GM06990 (cell line): ENCODE measurements around the gene RNASE13.

Experiments
- DNase-seq: peaks from one replicate; pipeline ENCODE4 v3.0.0-alpha.2; 2011; ENCODE audit not compliant: insufficient read length; ENCODE audit errors: extremely low read depth
- H3K27me3 ChIP-seq: replicated peaks from 2 replicates; pipeline ENCODE4 v1.6.0; 2011; ENCODE audit warnings: low read length; ENCODE audit not compliant: control insufficient read depth, insufficient read depth
- H3K36me3 ChIP-seq: 2 replicates; pipeline ENCODE4 v1.5.1; 2011; ENCODE audit warnings: low read length; ENCODE audit not compliant: control insufficient read depth, insufficient read depth
- H3K4me3 ChIP-seq: replicated peaks from 2 replicates; pipeline ENCODE4 v1.5.1; 2011; ENCODE audit warnings: low read depth, mild to moderate bottlenecking, control low read depth, low read length
- TF ChIP-seq, protein P1 (sequence below): IDR thresholded peaks from 2 replicates; pipeline ENCODE4 v1.5.1; 2011; ENCODE audit warnings: low read length, control low read depth, mild to moderate bottlenecking, inconsistent platforms; ENCODE audit not compliant: insufficient read depth, poor library complexity, severe bottlenecking

RNASE13 gene

DNA sequence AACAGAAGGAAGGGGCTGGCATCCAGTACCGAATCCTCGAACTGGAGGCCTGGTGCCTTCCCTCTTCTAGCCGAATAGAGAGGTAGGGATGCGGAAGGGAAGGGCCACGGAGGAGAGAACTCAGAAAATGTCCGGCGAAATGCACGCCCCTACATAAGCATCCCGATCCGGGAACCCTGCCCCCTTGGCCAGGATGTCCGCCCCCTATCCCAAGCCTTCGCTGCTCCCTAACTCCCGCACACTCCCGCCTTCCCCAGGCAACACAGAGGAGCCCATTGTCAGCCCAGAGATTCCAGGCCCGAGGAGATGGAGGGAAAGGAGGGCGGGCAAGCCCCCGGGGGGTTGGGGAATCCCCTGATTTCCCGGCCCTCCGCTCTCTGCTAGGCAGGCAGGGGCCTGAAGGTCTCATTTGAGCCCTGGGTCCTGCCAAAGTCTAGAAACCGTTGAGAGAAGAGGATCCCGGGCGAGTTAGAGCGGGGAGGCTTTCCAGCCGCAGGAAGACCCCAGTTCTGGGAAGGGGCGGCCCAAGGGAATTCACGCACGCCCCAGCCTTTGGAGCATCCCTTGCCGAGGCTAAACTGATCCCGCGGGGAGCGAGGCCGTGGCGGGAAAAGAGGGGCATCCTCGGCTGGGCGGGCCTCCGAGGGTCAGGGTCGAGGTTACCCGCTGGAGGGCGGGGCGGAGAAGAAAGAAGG lies 34.9 kb upstream of the RNASE13 start:
- TF ChIP-seq, protein P1, sequence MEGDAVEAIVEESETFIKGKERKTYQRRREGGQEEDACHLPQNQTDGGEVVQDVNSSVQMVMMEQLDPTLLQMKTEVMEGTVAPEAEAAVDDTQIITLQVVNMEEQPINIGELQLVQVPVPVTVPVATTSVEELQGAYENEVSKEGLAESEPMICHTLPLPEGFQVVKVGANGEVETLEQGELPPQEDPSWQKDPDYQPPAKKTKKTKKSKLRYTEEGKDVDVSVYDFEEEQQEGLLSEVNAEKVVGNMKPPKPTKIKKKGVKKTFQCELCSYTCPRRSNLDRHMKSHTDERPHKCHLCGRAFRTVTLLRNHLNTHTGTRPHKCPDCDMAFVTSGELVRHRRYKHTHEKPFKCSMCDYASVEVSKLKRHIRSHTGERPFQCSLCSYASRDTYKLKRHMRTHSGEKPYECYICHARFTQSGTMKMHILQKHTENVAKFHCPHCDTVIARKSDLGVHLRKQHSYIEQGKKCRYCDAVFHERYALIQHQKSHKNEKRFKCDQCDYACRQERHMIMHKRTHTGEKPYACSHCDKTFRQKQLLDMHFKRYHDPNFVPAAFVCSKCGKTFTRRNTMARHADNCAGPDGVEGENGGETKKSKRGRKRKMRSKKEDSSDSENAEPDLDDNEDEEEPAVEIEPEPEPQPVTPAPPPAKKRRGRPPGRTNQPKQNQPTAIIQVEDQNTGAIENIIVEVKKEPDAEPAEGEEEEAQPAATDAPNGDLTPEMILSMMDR = peak; percentile 6
- peaks cover 5% of the 10 kb centered on the region for H3K27me3 ChIP-seq
- H3K36me3 ChIP-seq = no peaks in the 10 kb centered on the region
- peak overlapping the region; percentile 27; the same call in 1 of the 2 replicates for H3K4me3 ChIP-seq
- DNase-seq = no peak

DNA sequence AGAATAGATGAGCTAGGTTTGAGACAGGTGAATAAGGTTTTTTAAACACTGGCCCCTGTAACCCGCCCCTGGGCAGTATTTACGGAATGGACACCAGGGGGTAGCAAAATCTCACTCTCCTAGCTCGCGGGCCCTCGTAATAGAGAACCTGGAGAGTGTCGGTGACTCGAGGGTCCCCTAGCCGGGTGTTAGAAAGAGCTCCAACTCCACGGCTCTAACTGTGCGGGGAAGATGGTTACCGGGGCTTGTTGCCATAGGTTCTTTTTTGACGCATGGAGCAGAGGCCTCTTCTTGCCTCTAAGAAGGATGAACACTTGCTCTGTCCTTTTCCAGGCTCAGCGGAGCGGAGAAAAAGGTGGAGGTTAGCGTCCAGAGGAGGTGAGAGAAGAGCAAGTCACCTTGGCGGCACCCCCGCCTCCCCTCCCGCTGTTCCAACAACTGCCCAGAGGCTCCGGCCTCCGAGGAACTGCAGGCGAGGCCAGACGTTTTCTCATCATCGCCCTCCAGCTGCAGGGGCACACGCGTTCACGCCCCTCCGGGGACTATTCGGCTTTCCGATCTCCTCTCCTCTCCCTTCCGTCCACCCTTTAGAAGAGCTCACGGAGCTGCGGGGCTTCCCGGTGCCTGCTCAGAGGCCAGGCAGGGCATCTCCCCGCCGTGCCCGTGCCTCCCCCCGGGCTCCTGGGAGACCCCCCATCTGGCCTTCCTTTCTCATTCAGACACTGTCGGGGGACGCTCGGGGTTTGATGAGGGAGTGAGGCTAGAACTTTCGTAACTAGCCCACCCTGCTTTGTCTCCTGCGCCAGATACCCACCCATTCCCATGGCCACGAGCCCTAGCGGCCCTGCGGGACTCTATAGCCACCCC lies 34.1 kb upstream of the RNASE13 start:
- no peak overlapping the region for H3K4me3 ChIP-seq
- no peak for DNase-seq
- peaks cover 5% of the 10 kb centered on the region for H3K27me3 ChIP-seq
- TF ChIP-seq, protein P1 = peak; percentile 58
- H3K36me3 ChIP-seq = no peaks in the 10 kb centered on the region

DNA sequence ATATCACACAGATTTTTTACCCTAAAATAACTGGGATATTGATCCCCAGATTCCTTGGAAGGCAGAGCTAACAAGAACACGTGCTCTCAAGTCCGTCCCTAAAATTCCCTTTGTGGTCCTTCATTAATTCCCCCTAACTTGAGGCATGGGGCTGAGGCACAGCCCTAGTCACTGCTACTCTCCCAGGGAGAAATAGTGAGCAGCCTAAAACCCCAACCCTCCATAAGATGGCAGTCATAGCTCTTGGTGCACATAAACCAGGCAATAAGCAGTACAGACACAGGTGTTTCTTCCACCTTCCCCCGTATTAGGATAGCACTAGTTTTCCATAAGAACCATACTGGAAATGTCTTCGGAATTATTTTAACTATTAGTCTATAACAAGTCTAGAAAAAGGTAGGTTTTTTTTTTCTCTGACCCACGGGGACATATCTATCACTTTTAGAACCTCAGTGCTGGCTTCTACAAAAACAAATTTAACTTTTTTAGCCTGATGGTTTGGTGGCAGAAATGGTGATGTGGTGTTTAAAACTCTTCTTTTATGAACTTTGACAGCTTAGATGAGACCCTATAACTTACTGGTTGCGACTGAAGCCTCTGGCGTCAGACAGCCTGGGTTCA lies 32.4 kb upstream of the RNASE13 start:
- TF ChIP-seq, protein P1 = peak; percentile 41
- H3K4me3 ChIP-seq = no peak overlapping the region
- no peak for DNase-seq
- no peaks in the 10 kb centered on the region for H3K36me3 ChIP-seq
- H3K27me3 ChIP-seq = peaks cover 3% of the 10 kb centered on the region

DNA sequence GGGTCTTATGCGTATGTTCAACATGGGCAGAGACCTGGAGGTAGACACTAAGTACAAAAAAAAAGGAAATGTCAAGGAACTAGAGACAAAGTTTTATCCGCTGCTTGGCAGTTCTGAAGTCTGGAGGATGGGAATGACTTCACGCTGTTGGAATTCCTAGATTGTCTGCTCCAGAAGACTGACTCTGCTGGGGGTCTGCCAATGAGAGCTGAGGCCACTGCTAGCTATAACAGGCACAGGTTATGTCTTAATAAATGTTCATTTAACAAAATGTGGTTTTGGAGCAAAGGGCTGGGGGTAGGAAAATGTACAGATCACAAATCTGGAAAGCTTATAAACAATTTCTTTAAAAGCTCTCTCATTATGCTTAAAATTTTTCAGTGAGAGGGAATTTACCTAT lies 28.9 kb upstream of the RNASE13 start:
- DNase-seq = no peak
- TF ChIP-seq, protein P1 = no peak
- H3K4me3 ChIP-seq = no peak overlapping the region
- no peaks in the 10 kb centered on the region; the same call in 1 of the 2 replicates for H3K27me3 ChIP-seq
- no peaks in the 10 kb centered on the region for H3K36me3 ChIP-seq

DNA sequence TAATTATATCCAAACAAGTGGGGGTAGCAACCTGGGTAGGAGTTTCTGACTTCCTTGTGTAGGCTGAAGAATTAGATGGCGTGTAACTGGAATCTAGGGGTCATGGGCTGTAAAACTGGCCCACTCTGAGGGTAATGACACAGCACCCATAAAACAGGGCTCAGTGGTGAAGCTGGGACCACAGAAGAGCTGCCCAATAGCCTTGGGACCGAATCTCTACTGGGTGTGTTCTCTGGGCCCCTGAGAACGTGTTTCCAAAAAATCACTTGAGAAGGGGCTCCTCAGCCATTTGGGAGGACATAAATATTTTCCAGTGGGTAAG lies 26.7 kb upstream of the RNASE13 start:
- H3K27me3 ChIP-seq = no peaks in the 10 kb centered on the region; the same call in 1 of the 2 replicates
- TF ChIP-seq, protein P1 = no peak
- no peaks in the 10 kb centered on the region for H3K36me3 ChIP-seq
- DNase-seq = no peak
- H3K4me3 ChIP-seq = no peak overlapping the region
